Activated T-helper 1 cell treated with Interleukin-2 at 50 U/mL for 16 hours (primary cell): Measurements from ENCODE around the gene TRIO.

ENCODE experiments used
- DNase-seq: peaks from one replicate; pipeline ENCODE4 v3.0.0-alpha.2; 2020; ENCODE audit warnings: low read depth

The TRIO gene

DNA sequence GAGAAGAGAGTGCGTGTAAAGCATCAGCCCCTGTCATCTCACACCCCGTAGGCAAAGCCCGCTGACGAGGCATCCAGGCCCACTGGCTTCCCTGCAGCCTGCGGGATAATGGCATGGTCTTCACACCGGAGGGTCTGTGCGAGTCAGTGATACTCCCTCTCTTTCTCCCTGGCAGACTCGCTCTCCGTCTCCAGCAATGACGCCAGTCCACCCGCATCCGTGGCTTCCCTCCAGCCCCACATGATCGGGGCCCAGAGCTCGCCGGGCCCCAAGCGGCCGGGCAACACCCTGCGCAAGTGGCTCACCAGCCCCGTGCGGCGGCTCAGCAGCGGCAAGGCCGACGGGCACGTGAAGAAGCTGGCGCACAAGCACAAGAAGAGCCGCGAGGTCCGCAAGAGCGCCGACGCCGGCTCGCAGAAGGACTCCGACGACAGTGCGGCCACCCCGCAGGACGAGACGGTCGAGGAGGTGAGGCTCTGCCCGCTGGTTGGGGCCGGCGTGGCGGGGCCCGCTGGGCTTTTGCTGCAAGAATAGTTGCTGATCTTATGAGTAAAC is 317.8 kb downstream of the TRIO start:
- no peak for DNase-seq

DNA sequence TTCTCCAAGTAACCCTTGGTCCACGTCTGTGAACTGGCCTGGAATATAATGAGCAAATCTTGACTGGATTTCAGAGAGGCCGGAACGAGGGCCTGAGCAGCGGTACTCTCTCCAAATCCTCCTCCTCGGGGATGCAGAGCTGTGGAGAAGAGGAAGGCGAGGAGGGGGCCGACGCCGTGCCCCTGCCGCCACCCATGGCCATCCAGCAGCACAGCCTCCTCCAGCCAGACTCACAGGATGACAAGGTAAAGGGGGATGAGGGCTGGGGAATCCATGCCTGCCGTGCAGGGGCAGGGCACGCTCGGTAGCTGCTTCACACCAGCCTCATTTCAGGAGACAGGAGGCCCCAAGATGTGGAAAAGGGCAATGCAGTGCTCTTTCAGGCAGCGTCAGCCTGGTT is 319.5 kb downstream of the TRIO start:
- no peak for DNase-seq

DNA sequence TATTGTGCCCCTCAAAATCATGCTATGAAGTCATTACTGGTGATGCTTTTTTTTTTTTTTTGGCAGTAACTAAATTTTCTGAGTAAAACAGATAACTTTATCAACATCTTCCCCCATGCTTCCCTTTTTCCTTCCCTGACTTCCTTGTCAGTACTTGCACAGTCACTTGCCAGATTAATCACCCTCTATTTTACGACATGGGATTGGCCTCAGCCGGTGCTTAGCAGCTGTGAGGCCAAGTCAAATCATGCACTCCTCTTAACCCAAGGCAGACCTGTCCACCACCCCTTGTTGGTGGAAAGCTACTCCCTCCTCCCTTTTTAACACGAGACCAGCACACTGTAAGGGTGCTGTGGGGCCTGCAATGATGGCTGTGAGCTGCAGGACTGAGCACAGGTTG is 320.5 kb downstream of the TRIO start:
- no peak for DNase-seq

DNA sequence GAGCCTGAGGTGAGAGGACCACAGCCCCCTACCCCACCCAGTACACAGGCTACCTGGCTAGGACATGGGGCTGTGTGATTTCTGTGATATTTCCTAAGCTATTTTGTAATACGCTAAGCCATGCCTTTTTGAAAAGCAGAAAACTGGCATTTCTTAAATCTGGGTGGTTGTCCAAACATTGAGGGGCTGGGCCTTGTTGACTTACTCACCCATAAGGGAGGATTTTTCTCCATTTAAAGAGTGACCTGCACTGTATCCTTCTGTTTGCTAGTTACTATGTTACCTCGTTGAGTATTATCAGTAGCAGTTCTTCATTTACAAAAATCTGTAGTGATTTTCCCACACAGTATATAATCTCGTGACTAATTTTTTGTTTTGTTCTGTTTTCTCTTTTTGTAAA is 321.0 kb downstream of the TRIO start:
- no peak for DNase-seq

DNA sequence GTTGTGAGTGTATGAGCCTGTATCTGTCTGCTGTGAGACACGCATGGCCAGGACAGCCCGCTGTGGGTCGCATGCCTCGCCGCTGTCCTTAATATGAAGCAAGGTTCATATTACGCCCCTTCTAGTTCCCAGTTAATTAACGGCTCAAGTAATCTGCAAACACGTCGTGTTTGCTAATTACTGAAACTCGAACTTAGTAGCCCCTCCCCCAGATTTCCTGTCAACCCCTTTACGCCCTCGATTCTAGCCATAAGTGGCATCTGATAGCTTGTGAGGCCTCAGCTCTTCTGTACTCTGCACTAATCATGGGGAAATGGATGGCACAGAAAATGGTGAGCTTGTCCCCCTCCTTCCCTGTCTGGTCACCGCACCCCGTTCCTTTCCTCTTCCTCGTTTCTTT is 321.5 kb downstream of the TRIO start:
- no peak for DNase-seq

DNA sequence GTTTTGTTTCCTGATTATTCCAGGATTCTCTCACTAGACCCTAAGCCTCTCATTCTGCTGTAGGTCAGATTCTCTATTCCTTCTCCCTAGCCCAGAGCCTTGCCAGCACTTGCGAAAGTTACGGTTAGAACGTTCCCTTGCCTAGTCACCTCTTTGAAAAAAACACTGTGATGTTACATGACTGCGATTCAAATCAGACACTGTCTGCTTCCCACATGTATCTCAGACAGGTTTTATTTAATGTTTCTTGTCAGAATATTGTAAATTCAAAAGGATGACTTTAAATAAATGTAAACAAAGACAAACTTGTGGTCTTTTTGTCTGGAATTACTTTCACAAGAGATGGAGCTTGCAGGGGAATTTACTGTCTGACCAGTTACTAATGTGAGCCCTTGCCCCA is 322.0 kb downstream of the TRIO start:
- DNase-seq: no peak

DNA sequence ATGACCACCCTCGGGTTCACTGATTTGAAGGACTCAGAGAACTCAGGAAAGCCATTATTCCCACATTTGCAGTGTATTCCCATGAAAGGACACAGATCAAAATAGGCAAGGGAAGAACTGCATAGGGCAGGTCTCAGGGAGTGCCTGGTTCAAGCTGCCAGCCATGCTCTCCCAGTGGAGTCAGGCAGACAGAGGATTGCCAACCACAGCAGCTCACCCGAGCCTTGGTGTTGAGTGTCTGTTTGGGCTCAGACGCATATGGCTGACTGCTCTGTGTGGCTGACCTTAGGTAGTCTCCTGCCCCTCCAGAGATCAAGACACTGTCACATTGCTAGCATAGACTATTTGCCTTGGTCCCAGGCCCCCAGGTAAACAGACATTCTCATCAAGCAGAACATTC is 322.6 kb downstream of the TRIO start:
- DNase-seq: no peak

DNA sequence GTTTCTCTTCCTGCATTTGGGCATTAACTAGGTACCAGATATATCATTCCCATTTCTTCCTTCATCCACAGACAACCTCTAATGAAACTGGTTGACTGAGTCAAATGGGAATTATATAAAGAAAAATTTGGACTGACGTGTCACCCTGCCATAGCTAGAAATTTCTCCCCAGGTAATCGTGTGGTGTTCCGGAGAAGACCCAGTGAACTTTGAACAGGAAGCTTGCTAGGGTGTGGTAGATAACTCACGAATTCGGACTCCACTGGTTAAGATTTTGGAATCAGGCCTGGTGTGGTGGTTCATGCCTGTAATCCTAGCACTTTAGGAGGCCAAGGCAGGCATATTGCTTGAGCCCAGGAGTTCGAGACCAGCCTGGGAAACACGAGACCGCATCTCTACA is 324.1 kb downstream of the TRIO start:
- DNase-seq: no peak

DNA sequence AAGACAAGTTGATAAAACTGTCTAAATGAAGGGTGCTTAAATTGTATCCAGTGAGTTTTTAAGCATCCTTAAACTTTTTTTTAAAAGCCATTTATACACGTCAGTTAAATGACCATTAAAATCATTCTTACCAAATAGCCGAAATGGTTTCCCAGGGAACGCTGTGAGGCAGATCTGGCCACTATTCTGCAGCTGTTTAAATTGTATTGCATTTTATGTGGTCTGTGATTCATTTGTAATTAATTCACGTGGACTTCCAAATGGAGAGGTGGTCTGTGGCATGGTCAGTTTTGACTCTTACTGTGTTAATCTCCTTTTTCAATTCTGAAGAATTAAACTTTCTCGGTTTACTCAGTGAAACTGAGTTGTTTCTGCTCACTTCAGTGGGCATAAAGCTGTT is 324.7 kb downstream of the TRIO start:
- DNase-seq: no peak

DNA sequence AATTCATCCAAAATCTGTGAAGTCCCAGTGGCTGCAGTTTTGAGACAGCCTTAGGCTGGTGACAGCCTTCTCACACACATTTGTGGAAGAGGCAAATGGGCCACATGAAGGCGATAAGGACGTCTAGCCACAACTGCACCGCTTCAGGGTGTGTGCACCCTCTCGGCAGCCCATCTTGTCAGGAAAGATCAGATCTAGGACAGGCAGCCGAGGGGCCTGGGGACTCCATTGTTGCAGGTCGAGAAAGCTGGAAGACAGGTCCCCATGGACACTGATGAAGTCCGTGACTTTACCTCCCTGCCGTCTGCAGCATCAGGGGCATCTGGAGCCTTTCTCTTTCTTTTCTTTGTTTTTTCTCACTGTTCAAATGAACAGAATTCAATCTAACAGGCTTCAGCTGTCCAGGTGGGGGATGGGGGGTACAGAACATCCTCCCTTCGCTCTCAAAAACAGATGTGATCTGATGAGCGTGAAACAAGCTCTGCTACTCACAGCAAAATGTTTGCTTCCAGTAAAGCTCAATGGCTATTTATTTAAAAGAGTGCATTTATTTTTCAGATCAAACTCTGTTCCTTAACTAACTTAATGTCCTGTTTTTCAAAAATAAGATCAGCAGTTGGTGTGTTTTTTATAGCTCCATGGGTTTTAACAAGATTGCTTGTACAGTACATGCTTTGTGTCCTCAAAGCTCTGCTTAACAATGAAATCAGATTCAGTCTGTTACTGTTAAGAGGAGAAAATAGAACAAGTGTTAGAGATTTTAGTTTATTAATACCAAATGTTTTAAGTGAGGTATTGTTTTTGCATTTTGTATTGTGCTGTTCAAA is 326.6 kb downstream of the TRIO start:
- no peak for DNase-seq

DNA sequence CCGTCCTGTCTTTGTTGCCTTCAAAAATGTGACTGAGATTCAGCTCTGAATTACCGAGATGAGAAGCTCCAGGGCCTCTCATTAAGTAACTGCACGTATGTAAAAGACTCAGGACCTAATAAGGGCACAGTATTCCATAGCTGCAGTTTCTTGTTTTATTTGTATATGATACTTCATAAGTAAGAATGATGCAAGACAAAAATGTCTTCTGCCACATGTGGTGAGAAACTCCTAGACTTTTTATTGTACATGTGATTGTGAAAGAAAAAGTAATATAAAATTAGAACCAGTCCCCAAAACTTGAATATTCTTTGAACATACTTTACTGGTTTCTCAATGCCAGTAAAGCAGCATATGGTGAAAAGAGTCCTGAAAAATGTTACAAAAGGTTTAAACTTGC is 328.4 kb downstream of the TRIO start:
- no peak for DNase-seq

DNA sequence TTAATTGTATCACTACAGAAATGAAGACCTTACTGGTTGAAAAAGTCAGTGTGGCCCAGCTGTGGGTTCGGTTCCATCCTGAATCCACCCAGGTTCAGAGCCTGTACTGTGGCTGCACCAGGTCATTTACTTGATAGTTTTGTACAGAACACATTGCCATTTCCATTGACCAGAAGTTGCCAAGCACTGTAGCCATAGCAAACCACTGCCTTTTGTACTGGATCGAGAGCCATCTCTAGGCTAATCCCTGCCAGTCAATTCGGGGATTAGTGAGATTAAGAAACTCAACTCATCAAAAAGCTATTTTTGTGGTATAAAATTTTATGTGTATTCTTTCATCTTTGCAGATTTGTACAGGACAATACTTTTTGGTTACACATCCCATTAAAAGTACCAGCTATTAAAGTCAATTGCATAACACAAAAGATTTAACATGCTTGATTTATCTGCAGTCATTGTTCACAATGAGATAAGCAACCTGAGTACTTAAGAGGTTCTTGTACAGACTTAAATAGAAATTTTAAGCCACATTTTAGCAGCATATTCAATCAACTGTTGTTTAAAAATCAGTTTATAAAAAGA is 329.9 kb downstream of the TRIO start:
- DNase-seq: no peak

DNA sequence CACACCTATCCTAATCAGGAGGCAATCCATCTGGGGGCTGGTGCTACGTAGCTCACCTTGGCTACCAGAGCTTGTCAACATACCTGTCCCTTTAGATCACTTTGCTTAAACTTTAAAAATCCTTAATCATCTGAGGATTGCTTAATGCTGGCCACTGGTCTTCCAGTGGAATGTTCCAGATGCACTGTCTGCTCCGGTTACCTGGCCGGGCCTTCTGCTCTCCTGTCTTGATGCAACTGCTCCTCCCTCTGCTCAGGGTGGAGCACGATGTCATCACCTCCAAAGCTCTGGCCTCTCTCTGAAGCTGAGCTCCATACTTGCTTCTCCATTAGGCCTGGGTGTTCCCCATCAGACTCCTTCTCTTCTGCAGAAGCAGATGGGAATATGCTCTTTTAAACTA is 331.9 kb downstream of the TRIO start:
- DNase-seq: no peak

DNA sequence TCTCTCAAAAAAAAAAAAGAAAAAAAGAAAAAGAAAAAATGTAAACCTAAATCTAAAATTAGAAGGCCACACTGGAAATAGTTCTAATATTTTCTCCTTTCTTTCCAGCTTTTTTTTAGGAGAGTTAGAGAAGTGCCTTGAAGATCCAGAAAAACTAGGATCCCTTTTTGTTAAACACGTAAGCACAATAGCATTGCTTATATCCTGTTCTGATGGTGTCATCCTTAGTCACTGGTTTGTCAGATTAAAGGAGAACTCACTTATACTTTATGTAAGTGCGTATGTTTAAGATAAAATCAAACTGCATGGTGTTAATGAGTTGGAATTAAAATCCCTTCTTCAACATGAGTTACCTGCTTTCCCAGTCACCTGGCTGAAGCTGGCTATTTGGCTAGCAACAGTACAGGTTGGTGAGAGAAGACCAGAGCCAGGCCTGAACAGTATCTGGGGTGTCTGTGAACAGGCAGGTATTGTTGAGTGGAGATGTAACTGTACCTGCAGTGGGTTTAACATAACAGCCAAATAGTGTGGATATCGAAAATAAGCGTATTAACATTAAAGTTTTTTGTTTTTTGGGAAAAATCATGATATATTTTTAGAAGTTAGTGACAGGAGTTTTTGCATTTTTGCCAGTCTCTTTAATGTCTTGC is 333.8 kb downstream of the TRIO start:
- no peak for DNase-seq

DNA sequence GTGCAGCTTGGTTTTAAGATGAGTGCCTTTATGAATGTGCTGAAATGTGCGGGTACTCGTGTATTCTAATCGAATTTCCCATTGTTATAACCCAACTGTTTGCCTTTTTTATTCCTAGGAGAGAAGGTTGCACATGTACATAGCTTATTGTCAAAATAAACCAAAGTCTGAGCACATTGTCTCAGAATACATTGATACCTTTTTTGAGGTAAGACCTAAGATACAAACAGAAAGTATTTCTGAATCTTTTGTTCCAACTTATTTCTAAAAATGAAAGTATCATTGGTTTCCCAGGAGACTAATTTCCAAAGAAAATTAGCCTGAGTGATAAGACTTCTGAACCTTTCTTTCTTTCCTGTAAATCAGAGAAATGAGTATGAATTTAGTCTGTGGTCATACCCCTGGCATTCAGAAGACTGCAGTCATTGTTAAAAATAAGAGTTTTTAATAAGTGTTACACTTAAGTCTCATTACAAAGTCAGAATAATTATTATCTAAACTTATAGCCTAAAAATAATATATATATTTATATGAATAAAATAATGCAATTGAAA is 336.1 kb downstream of the TRIO start:
- DNase-seq: no peak

DNA sequence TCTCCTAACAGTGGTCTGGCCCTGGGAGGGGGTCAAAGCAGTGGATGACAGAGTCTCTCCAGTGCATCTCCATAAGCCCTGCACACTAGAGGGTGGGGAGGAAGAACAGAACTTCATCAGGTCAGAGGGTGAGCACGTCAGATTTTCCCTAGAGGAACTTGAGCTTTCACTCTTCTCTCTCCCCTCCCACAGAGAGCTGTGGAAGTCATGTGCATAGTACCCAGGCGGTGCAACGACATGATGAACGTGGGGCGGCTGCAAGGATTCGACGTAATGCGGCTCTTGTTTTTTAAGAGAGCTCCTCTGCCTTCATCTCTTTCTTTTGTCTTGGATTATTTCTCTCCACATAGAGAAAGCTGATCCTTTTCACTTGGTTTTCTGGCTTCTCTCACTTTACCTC is 338.2 kb downstream of the TRIO start:
- DNase-seq: no peak

DNA sequence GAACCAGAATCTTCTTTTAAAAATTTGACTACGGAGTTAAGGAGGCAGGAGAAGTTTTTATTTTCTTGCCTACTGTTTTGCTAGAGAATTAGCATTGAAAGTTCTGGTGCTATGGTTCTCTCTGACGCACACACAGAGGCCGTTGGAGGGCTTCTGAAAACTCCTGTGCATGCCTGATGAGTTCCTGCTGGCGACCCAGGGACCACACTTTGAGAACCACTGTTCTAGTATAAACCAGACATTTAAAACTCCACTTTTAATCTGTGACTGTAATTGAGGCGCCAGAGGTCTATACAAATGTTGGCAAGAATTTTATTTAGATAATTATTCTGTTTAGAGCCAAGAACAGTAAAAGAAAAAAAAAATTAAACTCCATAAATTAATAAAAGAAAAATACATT is 338.9 kb downstream of the TRIO start:
- no peak for DNase-seq

DNA sequence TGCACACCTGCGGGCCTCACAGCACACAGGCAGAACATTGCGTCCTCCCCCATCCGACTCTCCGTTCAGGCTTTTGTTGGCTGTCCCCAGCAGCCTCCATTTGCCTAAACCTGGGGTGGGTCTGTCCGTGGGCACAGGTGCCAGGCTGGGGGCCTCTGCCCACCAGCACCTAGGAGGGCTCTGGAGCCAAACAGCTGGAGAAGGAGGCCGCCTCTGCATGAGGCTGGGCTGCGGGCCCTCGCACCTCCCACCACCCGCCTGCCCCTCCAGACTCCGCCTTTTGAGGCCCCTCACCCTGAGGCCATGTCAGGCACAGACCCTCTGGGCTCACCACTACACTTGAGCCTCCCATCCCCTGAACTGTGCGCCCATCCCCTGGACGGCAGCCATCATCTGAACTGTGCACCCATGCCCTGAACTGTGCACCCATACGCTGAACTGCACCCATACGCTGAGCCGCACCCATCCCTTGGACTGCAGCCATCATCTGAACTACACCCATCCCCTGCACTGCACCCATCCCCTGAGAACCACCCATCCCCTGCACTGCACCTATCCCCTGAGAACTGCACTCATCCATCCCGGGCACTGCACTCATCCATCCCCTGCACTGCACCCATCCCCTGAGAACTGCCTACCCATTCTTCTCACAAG is 340.5 kb downstream of the TRIO start:
- DNase-seq: no peak

DNA sequence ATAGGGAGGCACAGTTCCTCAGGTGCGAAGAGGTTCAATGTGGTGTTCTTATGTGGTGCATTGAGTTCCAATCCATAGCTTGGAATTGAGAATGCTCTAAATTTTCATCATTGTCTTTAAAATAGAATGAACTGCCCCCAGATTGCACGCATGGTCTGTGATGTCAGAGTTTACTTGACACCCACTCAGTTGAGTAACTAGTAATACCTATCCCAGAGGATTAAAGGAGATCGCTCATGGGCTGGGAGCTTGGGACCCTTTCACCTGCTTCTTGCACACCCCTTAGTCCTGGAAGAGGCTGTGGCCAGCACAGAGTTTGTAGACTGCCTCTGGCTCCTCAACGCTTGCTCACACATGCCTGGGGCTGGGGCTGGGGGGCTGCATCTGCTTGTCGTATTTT is 343.3 kb downstream of the TRIO start:
- no peak for DNase-seq

DNA sequence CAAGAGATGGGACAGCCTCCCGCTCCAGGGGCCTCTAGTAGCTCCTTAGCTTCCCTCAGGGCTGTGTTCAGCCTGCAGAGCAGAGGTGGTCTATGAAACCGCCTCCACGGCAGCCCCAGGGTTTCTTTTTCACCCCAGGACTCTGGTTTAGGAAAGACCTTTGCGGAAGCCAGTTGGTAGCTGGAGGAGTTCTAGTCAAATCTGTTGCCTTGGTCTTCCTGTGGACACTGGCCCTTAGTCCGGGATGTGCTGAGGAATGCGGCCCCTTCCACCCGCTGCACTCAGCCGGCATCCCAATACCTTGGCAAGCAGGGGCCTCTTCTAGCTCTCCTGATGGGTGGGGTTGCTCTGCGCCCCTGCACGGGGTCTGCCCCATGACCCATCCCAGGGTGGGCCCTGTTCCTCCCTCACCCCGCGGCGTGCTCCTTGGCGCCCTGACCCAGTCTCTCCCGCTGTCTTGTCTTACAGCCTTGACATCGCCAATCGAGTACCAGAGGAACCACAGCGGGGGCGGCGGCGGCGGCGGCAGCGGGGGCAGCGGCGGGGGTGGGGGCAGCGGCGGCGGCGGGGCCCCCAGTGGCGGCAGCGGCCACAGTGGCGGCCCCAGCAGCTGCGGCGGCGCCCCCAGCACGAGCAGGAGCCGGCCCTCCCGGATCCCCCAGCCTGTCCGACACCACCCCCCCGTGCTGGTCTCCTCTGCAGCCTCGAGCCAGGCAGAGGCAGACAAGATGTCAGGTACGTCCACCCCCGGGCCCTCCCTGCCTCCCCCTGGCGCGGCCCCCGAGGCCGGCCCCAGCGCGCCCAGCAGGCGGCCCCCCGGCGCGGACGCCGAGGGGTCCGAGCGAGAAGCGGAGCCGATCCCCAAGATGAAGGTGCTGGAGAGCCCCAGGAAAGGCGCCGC is 344.1 kb downstream of the TRIO start:
- no peak for DNase-seq

DNA sequence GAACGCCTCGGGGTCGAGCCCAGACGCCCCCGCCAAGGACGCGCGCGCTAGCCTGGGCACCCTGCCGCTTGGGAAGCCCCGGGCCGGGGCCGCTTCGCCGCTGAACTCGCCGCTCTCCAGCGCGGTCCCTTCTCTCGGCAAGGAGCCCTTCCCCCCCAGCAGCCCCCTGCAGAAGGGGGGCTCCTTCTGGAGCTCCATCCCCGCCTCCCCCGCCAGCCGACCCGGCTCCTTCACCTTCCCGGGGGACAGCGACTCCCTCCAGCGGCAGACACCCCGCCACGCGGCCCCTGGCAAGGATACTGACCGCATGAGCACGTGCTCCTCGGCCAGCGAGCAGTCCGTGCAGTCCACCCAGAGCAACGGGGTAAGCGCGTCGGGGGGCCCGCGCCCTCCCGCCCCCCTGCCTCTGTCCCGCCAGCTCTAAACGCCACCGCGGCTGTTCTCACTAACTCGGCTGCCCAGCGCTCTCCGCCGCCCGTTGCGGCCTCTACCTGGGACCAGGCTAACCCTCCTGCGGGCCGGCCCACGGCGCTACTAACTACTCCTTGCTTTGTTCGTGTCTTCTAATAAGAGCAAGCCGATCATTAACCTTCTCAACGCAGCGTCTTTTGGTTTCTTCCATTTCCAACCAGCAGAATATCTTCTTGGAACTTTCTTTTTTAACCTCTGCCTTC is 344.9 kb downstream of the TRIO start:
- DNase-seq: no peak
